ENCODE data around the gene NBAS.

DNA sequence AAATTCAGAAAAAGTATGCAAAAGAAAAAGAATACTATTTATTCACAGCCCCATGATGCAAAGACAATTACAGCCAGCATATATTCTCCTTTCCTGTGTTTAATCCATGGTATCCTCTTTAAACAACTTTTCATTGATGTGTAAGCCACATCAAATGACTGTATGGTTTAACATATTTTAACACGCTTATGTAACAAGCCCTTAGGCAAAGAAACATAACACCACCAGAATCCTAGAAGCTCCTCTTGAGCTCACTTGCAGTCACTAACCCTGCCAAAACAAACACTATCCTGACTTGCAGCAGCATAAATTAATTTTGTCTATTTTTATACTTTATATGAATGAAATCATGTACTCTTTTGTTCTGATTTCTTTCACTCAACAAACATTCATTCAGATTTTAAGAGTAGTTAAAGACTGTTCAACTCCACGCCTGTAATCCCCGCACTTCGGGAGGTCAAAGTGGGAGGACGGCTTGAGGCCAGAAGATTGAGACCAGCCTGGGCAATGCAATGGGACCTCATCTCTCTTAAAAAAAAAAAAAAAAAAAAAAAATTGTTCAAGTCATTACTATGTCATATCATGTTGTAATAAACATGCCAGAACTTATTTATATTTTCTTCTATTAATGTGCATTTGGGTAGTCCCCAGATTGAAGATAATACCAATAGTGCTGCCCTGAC lies 226.3 kb downstream of the NBAS start:
- TF ChIP-seq POLR2A (IDR thresholded peaks at IDR 0.05; ENCODE audit: low read length): no peak
- no peak for TF ChIP-seq GATA1 (IDR thresholded peaks at IDR 0.05; ENCODE audit: low read depth, low read length)
